ACHN (cell line): ENCODE measurements around the gene TMEM250.

Experiments used
- DNase-seq: peaks from one replicate; pipeline ENCODE4 v3.0.0-alpha.2; 2015
- in situ Hi-C: cut with HindIII; loops from 2 replicates; pipeline ENCODE4 v1.10.0; 2017; ENCODE audit warnings: low sequenced_read_pairs, low pct_ligation_motif_present, low pct_unique_long_range_greater_than_20kb

Gene TMEM250

GRCh38 chr9:136078498-136079011, 40.1 kb downstream of the TMEM250 start:
- no peak for DNase-seq
- in situ Hi-C loops = no loop called here

- DNase-seq = no peak
Measured at GRCh38 chr9:136078024-136078423, 40.7 kb downstream of the TMEM250 start.

GRCh38 chr9:136077491-136077890, 41.2 kb downstream of the TMEM250 start:
- in situ Hi-C loops = no loop called here
- no peak for DNase-seq

More at GRCh38 chr9:136078024-136078423, 40.7 kb downstream of the TMEM250 start:
- in situ Hi-C loops = no loop called here

GRCh38 chr9:136075881-136076678, 42.6 kb downstream of the TMEM250 start:
- DNase-seq = no peak
- in situ Hi-C loops = no loop called here

DNA sequence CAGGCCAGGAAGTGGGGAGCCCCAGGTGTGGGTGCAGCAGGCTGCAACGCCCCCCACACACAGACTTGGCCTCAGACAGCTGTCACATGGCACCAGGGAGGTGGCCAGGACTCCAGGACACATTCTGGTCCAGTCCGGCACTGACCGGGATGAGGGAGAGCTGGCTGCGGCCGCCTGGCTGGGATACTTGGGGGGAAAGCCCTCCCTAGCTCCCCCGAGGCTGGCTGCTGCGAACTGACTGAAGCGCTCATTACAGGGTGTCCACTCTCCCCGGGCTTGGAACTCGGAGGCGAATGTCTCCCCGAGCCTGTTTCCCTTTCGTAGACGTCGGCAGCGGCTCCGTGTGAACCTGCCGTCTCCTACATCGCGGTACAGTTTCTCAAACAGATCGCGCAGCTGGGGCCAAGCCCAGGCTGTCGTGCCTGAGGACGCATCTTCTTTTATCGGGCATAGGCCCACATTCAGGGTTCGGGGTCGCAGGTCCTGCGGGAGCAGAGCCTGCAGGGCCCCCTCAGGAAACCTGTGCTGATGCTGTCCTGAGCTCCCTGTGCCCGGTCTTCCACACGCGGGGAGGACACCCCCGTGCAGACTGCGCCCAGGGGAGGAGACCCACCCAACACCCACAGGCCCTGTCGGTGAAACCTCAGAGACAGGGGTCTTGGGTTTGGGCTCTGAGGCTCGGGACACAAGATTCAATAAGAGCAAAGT, 43.4 kb downstream of the TMEM250 start:
- no peak for DNase-seq
- in situ Hi-C loops = no loop called here

DNA sequence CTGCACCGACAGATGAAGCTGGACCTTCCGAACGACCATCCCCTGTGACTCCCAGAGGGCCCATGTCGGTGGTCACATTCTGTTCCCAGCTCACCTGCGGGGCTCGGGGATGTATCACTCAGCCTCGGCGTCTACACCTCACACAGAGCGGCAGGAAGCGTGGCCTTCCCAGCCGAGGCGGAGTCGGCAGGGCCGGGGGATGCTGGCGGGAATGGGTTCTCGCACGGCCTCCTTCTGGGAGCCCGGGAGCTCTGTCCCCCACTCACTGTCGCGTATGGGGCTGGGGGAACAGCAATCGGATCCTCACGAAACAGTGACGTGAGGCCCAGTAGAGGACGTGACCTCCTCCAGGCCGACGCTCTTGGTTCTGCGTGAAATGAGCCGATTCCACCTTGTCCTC, 44.0 kb downstream of the TMEM250 start:
- no peak for DNase-seq
- in situ Hi-C loops = no loop called here
